Hepatocyte (in vitro differentiated cells): ENCODE data around the gene RAB26. TPM values are rescaled to one million over a fixed set of nuclear protein-coding genes. Genes with fewer than 3 reads are reported as not detected.
"Not testable (repeated sequence)": the region's sequence is repeated elsewhere in the genome, so short reads cannot be mapped to it uniquely, and the experiment has no call there.

Experiments
- DNase-seq: peaks from one replicate; pipeline ENCODE4 v3.0.0-alpha.2; 2016; ENCODE audit warnings: low spot score
- H2AFZ ChIP-seq: fragments of 200-600 bp; sonication (generic); 2 replicates; pipeline ENCODE4 v1.6.0; 2016; ENCODE audit warnings: antibody characterized with exemption, mild to moderate bottlenecking
- H3K27ac ChIP-seq: fragments of 200-600 bp; sonication (generic); 2 replicates; pipeline ENCODE4 v1.5.1; 2016; ENCODE audit warnings: mild to moderate bottlenecking
- H3K27me3 ChIP-seq: fragments of 200-600 bp; sonication (generic); 2 replicates; pipeline ENCODE4 v1.6.1; 2016
- H3K36me3 ChIP-seq: fragments of 200-600 bp; sonication (generic); replicated peaks from 2 replicates; pipeline ENCODE4 v1.5.1; 2016; ENCODE audit warnings: low read depth; ENCODE audit not compliant: insufficient read depth
- H3K4me1 ChIP-seq: fragments of 200-600 bp; sonication (generic); 2 replicates; pipeline ENCODE4 v1.5.1; 2016; ENCODE audit warnings: mild to moderate bottlenecking, moderate library complexity; ENCODE audit not compliant: insufficient read depth
- H3K4me2 ChIP-seq: fragments of 200-600 bp; sonication (generic); 2 replicates; pipeline ENCODE4 v1.6.0; 2016
- H3K4me3 ChIP-seq: fragments of 200-600 bp; sonication (generic); 2 replicates; pipeline ENCODE4 v1.5.1; 2016; ENCODE audit warnings: mild to moderate bottlenecking
- H3K79me2 ChIP-seq: fragments of 200-600 bp; sonication (generic); 2 replicates; pipeline ENCODE4 v1.6.0; 2017; ENCODE audit warnings: mild to moderate bottlenecking
- H3K9me2 ChIP-seq: fragments of 200-600 bp; sonication (generic); replicated peaks from 2 replicates; pipeline ENCODE4 v1.6.0; 2017; ENCODE audit warnings: mild to moderate bottlenecking; ENCODE audit not compliant: insufficient read depth
- H3K9me3 ChIP-seq: fragments of 200-600 bp; sonication (generic); 2 replicates; pipeline ENCODE4 v1.5.1; 2016; ENCODE audit warnings: low read depth, mild to moderate bottlenecking
- H4K20me1 ChIP-seq: fragments of 200-600 bp; sonication (generic); 2 replicates; pipeline ENCODE4 v1.6.0; 2016; ENCODE audit warnings: mild to moderate bottlenecking; ENCODE audit not compliant: insufficient read depth, poor library complexity, severe bottlenecking
- CTCF ChIP-seq: fragments of 200-600 bp; sonication (generic); IDR thresholded peaks from 2 replicates; pipeline ENCODE4 v1.5.1; 2016; ENCODE audit warnings: antibody characterized with exemption, mild to moderate bottlenecking; ENCODE audit not compliant: poor library complexity
- EZH2 ChIP-seq: fragments of 200-600 bp; sonication (generic); IDR thresholded peaks from 2 replicates; pipeline ENCODE4 v1.6.1; 2016; ENCODE audit warnings: antibody characterized with exemption, mild to moderate bottlenecking, borderline replicate concordance
- EZH2phosphoT487 ChIP-seq: fragments of 200-600 bp; sonication (generic); IDR thresholded peaks from one replicate; pipeline ENCODE4 v1.6.1; 2018; ENCODE audit warnings: antibody characterized with exemption, mild to moderate bottlenecking, low read depth, moderate library complexity; ENCODE audit not compliant: unreplicated experiment, severe bottlenecking
- whole genome bisulfite sequencing: methylation state at CpG from one replicate; pipeline ENCODE4 v1.1.6; 2016; ENCODE audit warnings: low lambda C conversion rate; ENCODE audit errors: missing lambda C conversion rate; 5-methylcytosine and 5-hydroxymethylcytosine counted together
- polyA plus RNA-seq: library from polyadenylated mRNA; unstranded; fragments of >200 nt; fragmentation: Nextera tagmentation; extraction: Ambion mirVana; gene quantifications from 2 replicates; pipeline ENCODE4 v1.2.1, GENCODE V29; 2016
- total RNA-seq: library from RNA; depleted of rRNA; stranded (reverse); fragments of >200 nt; gene quantifications from 2 replicates; pipeline ENCODE4 v1.2.3, GENCODE V29; 2014

Gene RAB26
- total and polyA plus RNA-seq, 2 experiments from 2014 or later = 8.3 to 15.0 TPM

GRCh38 chr16:2112539-2113106 lies 35.8 kb upstream of the RAB26 start:
- not testable (repeated sequence) for H3K9me2 ChIP-seq, H2AFZ ChIP-seq, H3K4me2 ChIP-seq, H3K4me1 ChIP-seq, H3K4me3 ChIP-seq, DNase-seq, H3K27ac ChIP-seq, H3K36me3 ChIP-seq, H3K79me2 ChIP-seq, H4K20me1 ChIP-seq, H3K9me3 ChIP-seq, H3K27me3 ChIP-seq
- 94% methylated on average over 28 of the region's 30 CpGs for WGBS

GRCh38 chr16:2114225-2114624 lies 34.2 kb upstream of the RAB26 start:
- DNase-seq = not testable (repeated sequence)

GRCh38 chr16:2114885-2115590 lies 33.4 kb upstream of the RAB26 start:
- 97% methylated on average over 31 of the region's 34 CpGs for WGBS
- H3K9me3 ChIP-seq, DNase-seq, H3K4me2 ChIP-seq, H2AFZ ChIP-seq, H3K27ac ChIP-seq, H3K4me1 ChIP-seq, H3K4me3 ChIP-seq, H3K79me2 ChIP-seq, H3K9me2 ChIP-seq, H3K27me3 ChIP-seq, H3K36me3 ChIP-seq, H4K20me1 ChIP-seq: not testable (repeated sequence)

More at GRCh38 chr16:2114225-2114624, 34.2 kb upstream of the RAB26 start:
- H3K79me2 ChIP-seq, H3K27ac ChIP-seq, H4K20me1 ChIP-seq, H3K4me3 ChIP-seq, H3K4me1 ChIP-seq, H3K27me3 ChIP-seq, H3K36me3 ChIP-seq, H3K9me2 ChIP-seq, H3K9me3 ChIP-seq, H2AFZ ChIP-seq, H3K4me2 ChIP-seq: not testable (repeated sequence)
- 97% methylated on average over 23 of the region's 26 CpGs for WGBS

- H4K20me1 ChIP-seq = peaks cover 5% of the 10 kb centered on the region
- no peaks in the 10 kb centered on the region for H3K9me3 ChIP-seq
- no peak overlapping the region for H3K4me3 ChIP-seq
- no peak for TF ChIP-seq CTCF
- TF ChIP-seq EZH2phosphoT487 = no peak
- no peak for TF ChIP-seq EZH2
- no peak overlapping the region for H3K4me2 ChIP-seq
- no peak overlapping the region for H3K27ac ChIP-seq
- no peak overlapping the region for H2AFZ ChIP-seq
- no peaks in the 10 kb centered on the region for H3K36me3 ChIP-seq
- no peaks in the 10 kb centered on the region for H3K27me3 ChIP-seq
- H3K79me2 ChIP-seq = peaks cover 9% of the 10 kb centered on the region
- H3K9me2 ChIP-seq = no peaks in the 10 kb centered on the region
- 94% methylated on average over 9 of the region's 13 CpGs for WGBS
- H3K4me1 ChIP-seq = no peaks in the 10 kb centered on the region
- no peak for DNase-seq
Measured at GRCh38 chr16:2115591-2115973, 32.8 kb upstream of the RAB26 start.

- not testable (repeated sequence) for H3K9me2 ChIP-seq, H2AFZ ChIP-seq, H3K4me3 ChIP-seq, H3K4me1 ChIP-seq, H3K4me2 ChIP-seq, H3K36me3 ChIP-seq, H3K27ac ChIP-seq, H3K9me3 ChIP-seq, DNase-seq, H3K27me3 ChIP-seq
- Histone ChIP-seq H3K79me2 (peaks cover 18% of the 10 kb centered on the region), H4K20me1 (peaks cover 10% of the 10 kb centered on the region)
- WGBS = 97% methylated on average over 12 of the region's 24 CpGs
Measured at GRCh38 chr16:2116428-2116827, 32.0 kb upstream of the RAB26 start.

- not testable (repeated sequence) for H3K4me1 ChIP-seq, H3K9me2 ChIP-seq, H3K4me3 ChIP-seq, H3K4me2 ChIP-seq, H3K36me3 ChIP-seq, H3K9me3 ChIP-seq, H2AFZ ChIP-seq, DNase-seq, H3K27me3 ChIP-seq, H3K27ac ChIP-seq
- Histone ChIP-seq H3K79me2 (peaks cover 25% of the 10 kb centered on the region), H4K20me1 (peaks cover 17% of the 10 kb centered on the region)
- WGBS = 96% methylated on average over 20 of the region's 25 CpGs
Measured at GRCh38 chr16:2117341-2117740, 31.1 kb upstream of the RAB26 start.

- not testable (repeated sequence) for H3K4me3 ChIP-seq, H2AFZ ChIP-seq, H3K9me3 ChIP-seq, DNase-seq, H3K9me2 ChIP-seq, H3K27me3 ChIP-seq, H3K4me1 ChIP-seq, H3K27ac ChIP-seq, H3K36me3 ChIP-seq, H3K4me2 ChIP-seq
- Histone ChIP-seq H3K79me2 (peaks cover 29% of the 10 kb centered on the region), H4K20me1 (peaks cover 17% of the 10 kb centered on the region)
- 95% methylated on average over 20 of the region's 35 CpGs for WGBS
Measured at GRCh38 chr16:2117960-2118722, 30.3 kb upstream of the RAB26 start.
